Gastroesophageal sphincter (tissue), 4 donors: ENCODE measurements around the gene PEX6. TPM values are rescaled to one million over a fixed set of nuclear protein-coding genes. Genes with fewer than 3 reads are reported as not detected.

Source experiments
- ATAC-seq: fragments of 150-250 bp; one replicate; pipeline ENCODE4 v1.9.1; 2016; ENCODE audit warnings: mild to moderate bottlenecking, moderate library complexity
- H3K27ac ChIP-seq, 4 donors: fragments of 200-600 bp; sonication (generic) in 3 of 4; 1 replicate in 3 of 4; 2 replicates in 1 of 4; pipeline ENCODE4 v1.5.1; 2016 to 2019
- H3K27me3 ChIP-seq: fragments of 200-600 bp; sonication (generic); one replicate; pipeline ENCODE4 v1.5.1; 2019
- H3K36me3 ChIP-seq, 2 donors: fragments of 200-600 bp; sonication (generic); one replicate each; pipeline ENCODE4 v1.5.1; 2019; ENCODE audit warnings: control low read depth in 1 of 2
- H3K4me1 ChIP-seq, 3 donors: fragments of 200-600 bp; sonication (generic); 1 replicate in 2 of 3; 2 replicates in 1 of 3; pipeline ENCODE4 v1.5.1; 2016 to 2019; ENCODE audit warnings: control low read depth in 2 of 3
- H3K4me3 ChIP-seq, 2 donors: fragments of 200-600 bp; sonication (generic); one replicate each; pipeline ENCODE4 v1.5.1; 2019; ENCODE audit warnings: mild to moderate bottlenecking in 1 of 2, moderate library complexity in 1 of 2
- H3K9me3 ChIP-seq, 3 donors: fragments of 200-600 bp; sonication (generic); one replicate each; pipeline ENCODE4 v1.5.1; 2017 to 2019; ENCODE audit warnings: control low read depth in 2 of 3
- CTCF ChIP-seq, 4 experiments: fragments of 200-600 bp in 2 of 4; fragments of 450-650 bp in 2 of 4; sonication (generic) in 1 of 4; IDR thresholded peaks; one replicate each; pipeline ENCODE4 v1.5.1; 2017 to 2019; ENCODE audit warnings: antibody characterized with exemption in 4 of 4, mild to moderate bottlenecking in 2 of 4, moderate library complexity in 2 of 4
- EP300 ChIP-seq: sonication (generic); formaldehyde crosslinking; IDR thresholded peaks from one replicate; pipeline ENCODE4 v1.6.1; 2017; ENCODE audit warnings: antibody characterized with exemption, mild to moderate bottlenecking
- POLR2A ChIP-seq, 2 donors: fragments of 450-650 bp; IDR thresholded peaks; one replicate each; pipeline ENCODE4 v1.6.1; 2017; ENCODE audit warnings: antibody characterized with exemption in 2 of 2, mild to moderate bottlenecking in 2 of 2, moderate library complexity in 1 of 2
- POLR2AphosphoS5 ChIP-seq: sonication (generic); formaldehyde crosslinking; IDR thresholded peaks from one replicate; pipeline ENCODE4 v1.6.1; 2017; ENCODE audit warnings: antibody characterized with exemption
- WGBS, 2 donors: methylation state at CpG; one replicate each; pipeline ENCODE4 v1.1.5; 2018; ENCODE audit warnings: low coverage in 1 of 2; 5-methylcytosine and 5-hydroxymethylcytosine counted together
- total RNA-seq, 4 donors: library from RNA; depleted of rRNA; stranded (reverse); fragments of >200 nt; gene quantifications; one replicate each; pipeline ENCODE4 v1.1.0, GENCODE V29; 2016

Gene PEX6
- 10 to 100 TPM in 3 of 4 donors, 1 to 10 TPM in 1; 9.8 to 23.5 (median 21.2) TPM for total RNA-seq

DNA sequence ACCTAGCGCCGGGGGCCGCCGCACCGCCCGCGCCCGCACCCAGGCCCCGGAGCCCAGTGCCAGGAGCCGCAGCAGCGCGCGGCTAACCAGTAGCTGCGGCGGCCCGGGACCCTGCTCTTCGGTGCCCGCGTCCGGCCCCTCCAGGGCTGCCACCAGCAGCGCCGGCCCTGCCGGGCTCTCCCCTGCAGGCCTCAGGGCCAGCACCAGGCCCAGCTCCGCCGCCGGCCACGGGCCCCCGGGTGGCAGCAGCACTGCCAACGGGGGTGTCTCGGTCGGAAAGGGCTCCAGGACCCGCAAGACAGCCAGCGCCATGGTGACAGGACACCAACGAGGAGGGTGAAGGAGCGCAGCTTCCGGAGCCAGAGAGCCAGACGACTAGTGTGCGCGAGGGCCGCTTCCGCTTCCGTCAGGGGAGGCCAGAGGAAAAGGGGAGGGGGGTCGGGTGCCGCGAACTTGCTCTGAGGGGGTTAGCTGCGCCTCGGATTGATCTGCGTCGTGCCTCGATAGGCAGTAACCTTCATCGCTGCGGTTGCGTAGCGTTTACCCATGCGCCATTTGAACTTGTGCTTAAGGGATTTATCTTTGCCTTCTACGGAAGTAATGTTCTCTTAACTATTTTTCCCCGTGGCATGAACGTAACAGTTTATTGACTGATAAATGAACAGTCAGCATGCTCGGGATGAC lies at the start of gene PEX6:
TSS of gene PEX6 (minus strand) at position 343 of the 684 bp plus-strand sequence. CDS start at position 312, 31 bp downstream.
- ATAC-seq: peak; percentile 90
- 0 to 1% methylated on average over 15 to 21 of the region's 59 CpGs for WGBS, 2 donors
- H3K27me3 ChIP-seq: no peaks in the 10 kb centered on the region
- H3K36me3 ChIP-seq: no peaks in the 10 kb centered on the region
- H3K9me3 ChIP-seq: no peaks in the 10 kb centered on the region
- peaks cover 0 to 48% (median 15%) of the 10 kb centered on the region in 3 donors for H3K4me1 ChIP-seq
- peak within 1 kb of the TSS; percentile 60 to 94 (median 88) for H3K27ac ChIP-seq
- TF ChIP-seq POLR2A (IDR thresholded peaks at IDR 0.05) (peak in 1 of 2 donors; percentile 68), EP300 (no peak), POLR2AphosphoS5 (peak; percentile 52), CTCF (IDR thresholded peaks at IDR 0.05) (peak in 1 of 4 experiments; percentile 3)
- peak within 1 kb of the TSS; percentile 62 to 97 for H3K4me3 ChIP-seq

- Histone ChIP-seq H3K9me3 (no peaks in the 10 kb centered on the region), H3K4me3 (no peak overlapping the region), H3K36me3 (peaks cover 3 to 81% of the 10 kb centered on the region in 2 donors), H3K4me1 (peaks cover 0 to 29% (median 11%) of the 10 kb centered on the region in 3 donors), H3K27ac (no peak overlapping the region), H3K27me3 (no peaks in the 10 kb centered on the region)
- no peak for TF ChIP-seq POLR2A (IDR thresholded peaks at IDR 0.05)
- no peak for TF ChIP-seq POLR2AphosphoS5
- no peak for TF ChIP-seq CTCF (IDR thresholded peaks at IDR 0.05)
- TF ChIP-seq EP300: no peak
- WGBS, 2 donors: 84 to 92% methylated on average over 3 to 5 of the region's 5 CpGs
- ATAC-seq: no peak
These were observed 47.4 kb upstream of the PEX6 start for GRCh38 chr6:43026365-43026764.

- ATAC-seq: no peak
- no peak for TF ChIP-seq CTCF (IDR thresholded peaks at IDR 0.05)
- TF ChIP-seq EP300: no peak
- no peak for TF ChIP-seq POLR2A (IDR thresholded peaks at IDR 0.05)
- no peak for TF ChIP-seq POLR2AphosphoS5
- WGBS, 2 donors: 69 to 86% methylated on average over 2 of the region's 2 CpGs
- Histone ChIP-seq H3K27me3 (no peaks in the 10 kb centered on the region), H3K4me1 (peaks cover 0 to 38% (median 20%) of the 10 kb centered on the region in 3 donors), H3K4me3 (no peak overlapping the region), H3K27ac (no peak overlapping the region), H3K36me3 (peaks cover 3 to 76% of the 10 kb centered on the region in 2 donors), H3K9me3 (no peaks in the 10 kb centered on the region)
These were observed 45.5 kb upstream of the PEX6 start for GRCh38 chr6:43024436-43024835.

GRCh38 chr6:43021270-43022047 lies 42.5 kb upstream of the PEX6 start, which contains the start of gene RRP36:
TSS of gene RRP36 (plus strand) at chr6:43021623. CDS start at chr6:43021655, 32 bp downstream.
- peaks cover 0 to 56% (median 31%) of the 10 kb centered on the region in 3 donors for H3K4me1 ChIP-seq
- peak within 1 kb of the TSS; percentile 34 to 94 (median 90) for H3K27ac ChIP-seq
- peak; percentile 92 for ATAC-seq
- TF ChIP-seq POLR2A (IDR thresholded peaks at IDR 0.05) (peak; percentile 43 to 49), EP300 (no peak), CTCF (IDR thresholded peaks at IDR 0.05) (no peak), POLR2AphosphoS5 (peak; percentile 86)
- H3K4me3 ChIP-seq: peak within 1 kb of the TSS; percentile 63 to 86
- WGBS, 2 donors: 0% methylated on average over 6 to 17 of the region's 56 CpGs
- H3K27me3 ChIP-seq: no peaks in the 10 kb centered on the region
- H3K9me3 ChIP-seq: no peaks in the 10 kb centered on the region
- H3K36me3 ChIP-seq: peaks cover 0 to 75% of the 10 kb centered on the region in 2 donors
